Esophagus muscularis mucosa (tissue), 3 donors: ENCODE results near the gene KCNJ9.

Source experiments
- POLR2A ChIP-seq: fragments of 450-650 bp; IDR thresholded peaks from one replicate; pipeline ENCODE4 v1.6.1; 2017; ENCODE audit warnings: antibody characterized with exemption, moderate library complexity, mild to moderate bottlenecking, low read depth
- POLR2AphosphoS5 ChIP-seq, 2 donors: sonication (generic); formaldehyde crosslinking; IDR thresholded peaks; one replicate each; pipeline ENCODE4 v1.6.1; 2017; ENCODE audit warnings: antibody characterized with exemption in 2 of 2
- TF ChIP-seq, protein P1 (sequence below), 3 experiments: fragments of 200-600 bp in 2 of 3; fragments of 450-650 bp in 1 of 3; sonication (generic) in 2 of 3; IDR thresholded peaks; one replicate each; pipeline ENCODE4 v1.5.1; 2017 to 2019; ENCODE audit warnings: antibody characterized with exemption in 3 of 3, mild to moderate bottlenecking in 2 of 3, moderate library complexity in 1 of 3

DNA sequence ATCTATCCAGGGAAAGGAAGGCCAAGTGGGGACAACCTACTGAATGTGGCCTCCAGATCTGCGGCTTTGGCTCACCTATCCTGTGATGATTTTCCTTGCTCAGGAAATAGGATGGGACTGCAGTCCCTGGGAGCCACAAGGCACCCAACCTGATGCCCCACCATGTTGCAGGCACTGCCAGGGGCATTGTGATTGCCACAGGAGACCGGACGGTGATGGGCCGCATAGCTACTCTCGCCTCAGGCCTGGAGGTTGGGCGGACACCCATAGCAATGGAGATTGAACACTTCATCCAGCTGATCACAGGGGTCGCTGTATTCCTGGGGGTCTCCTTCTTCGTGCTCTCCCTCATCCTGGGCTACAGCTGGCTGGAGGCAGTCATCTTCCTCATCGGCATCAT lies 46.0 kb downstream of the KCNJ9 start:
- TF ChIP-seq, protein P1, sequence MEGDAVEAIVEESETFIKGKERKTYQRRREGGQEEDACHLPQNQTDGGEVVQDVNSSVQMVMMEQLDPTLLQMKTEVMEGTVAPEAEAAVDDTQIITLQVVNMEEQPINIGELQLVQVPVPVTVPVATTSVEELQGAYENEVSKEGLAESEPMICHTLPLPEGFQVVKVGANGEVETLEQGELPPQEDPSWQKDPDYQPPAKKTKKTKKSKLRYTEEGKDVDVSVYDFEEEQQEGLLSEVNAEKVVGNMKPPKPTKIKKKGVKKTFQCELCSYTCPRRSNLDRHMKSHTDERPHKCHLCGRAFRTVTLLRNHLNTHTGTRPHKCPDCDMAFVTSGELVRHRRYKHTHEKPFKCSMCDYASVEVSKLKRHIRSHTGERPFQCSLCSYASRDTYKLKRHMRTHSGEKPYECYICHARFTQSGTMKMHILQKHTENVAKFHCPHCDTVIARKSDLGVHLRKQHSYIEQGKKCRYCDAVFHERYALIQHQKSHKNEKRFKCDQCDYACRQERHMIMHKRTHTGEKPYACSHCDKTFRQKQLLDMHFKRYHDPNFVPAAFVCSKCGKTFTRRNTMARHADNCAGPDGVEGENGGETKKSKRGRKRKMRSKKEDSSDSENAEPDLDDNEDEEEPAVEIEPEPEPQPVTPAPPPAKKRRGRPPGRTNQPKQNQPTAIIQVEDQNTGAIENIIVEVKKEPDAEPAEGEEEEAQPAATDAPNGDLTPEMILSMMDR (IDR thresholded peaks at IDR 0.05): no peak
- no peak for TF ChIP-seq POLR2AphosphoS5 (IDR thresholded peaks at IDR 0.05)
- TF ChIP-seq POLR2A: no peak
